A673 (cell line): ENCODE measurements around the gene IGF2.

Experiments
- CTCF ChIP-seq: fragments of 300-800, 200-600 bp; sonication (generic); conservative IDR thresholded peaks from 2 replicates; pipeline ENCODE4 v1.5.1; 2017; ENCODE audit warnings: low read depth, mild to moderate bottlenecking, antibody characterized with exemption, low read length, moderate library complexity, mixed read lengths
- EZH2 ChIP-seq: fragments of 200-600 bp; sonication (generic); IDR thresholded peaks from 2 replicates; pipeline ENCODE4 v1.6.1; 2017; ENCODE audit warnings: borderline replicate concordance, low read depth, mild to moderate bottlenecking, mixed read lengths, antibody characterized with exemption, low read length; ENCODE audit not compliant: poor library complexity, severe bottlenecking

- TF ChIP-seq EZH2 (no peak), CTCF (no peak)
These were observed 48.1 kb upstream of the IGF2 start for GRCh38 chr11:2187280-2187707.
